NB4 (cell line): ENCODE measurements around the gene KCTD19.

Experiments
- DNase-seq: peaks from one replicate; pipeline ENCODE4 v3.0.0; 2010; ENCODE audit warnings: low read depth
- H3K4me3 ChIP-seq: one replicate; pipeline ENCODE4 v1.5.1; 2011; ENCODE audit warnings: mild to moderate bottlenecking, low read depth, low read length, moderate library complexity
- CTCF ChIP-seq: IDR thresholded peaks from one replicate; pipeline ENCODE4 v1.5.1; 2012; ENCODE audit warnings: low read depth, low read length
- MYC ChIP-seq: IDR thresholded peaks from 2 replicates; pipeline ENCODE4 v1.6.1; 2011; ENCODE audit warnings: low read depth, low read length
- POLR2A ChIP-seq: IDR thresholded peaks from 2 replicates; pipeline ENCODE4 v1.6.1; 2011; ENCODE audit warnings: mild to moderate bottlenecking; ENCODE audit not compliant: insufficient read length; ENCODE audit errors: extremely low read depth
- TF ChIP-seq, protein P1 (sequence below): IDR thresholded peaks from 2 replicates; pipeline ENCODE4 v1.6.1; 2011; ENCODE audit warnings: low read depth, low read length

Gene KCTD19

DNA sequence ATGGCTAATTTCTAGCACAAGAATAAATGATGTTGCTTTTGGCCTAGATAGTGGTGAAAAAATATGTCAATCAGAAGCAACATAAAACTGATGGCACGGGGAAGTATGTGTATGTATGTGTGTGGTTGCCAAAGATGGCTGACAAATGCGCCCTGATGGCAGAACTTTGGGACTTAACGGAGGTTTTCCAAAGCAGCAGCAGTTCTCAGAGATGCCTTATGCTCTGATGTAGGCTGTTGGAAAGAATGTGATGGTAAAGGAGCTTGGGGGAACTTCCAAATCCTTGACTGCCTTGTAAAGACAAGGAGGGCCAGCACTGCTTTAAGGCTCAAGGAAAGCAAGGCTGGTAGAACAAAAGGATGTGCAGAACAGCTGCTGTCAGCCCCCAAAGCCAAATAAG lies 16.0 kb downstream of the KCTD19 start:
- H3K4me3 ChIP-seq: no peak overlapping the region
- TF ChIP-seq POLR2A: no peak
- TF ChIP-seq, protein P1, sequence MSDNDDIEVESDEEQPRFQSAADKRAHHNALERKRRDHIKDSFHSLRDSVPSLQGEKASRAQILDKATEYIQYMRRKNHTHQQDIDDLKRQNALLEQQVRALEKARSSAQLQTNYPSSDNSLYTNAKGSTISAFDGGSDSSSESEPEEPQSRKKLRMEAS: no peak
- TF ChIP-seq MYC: no peak
- TF ChIP-seq CTCF: no peak
- no peak for DNase-seq

DNA sequence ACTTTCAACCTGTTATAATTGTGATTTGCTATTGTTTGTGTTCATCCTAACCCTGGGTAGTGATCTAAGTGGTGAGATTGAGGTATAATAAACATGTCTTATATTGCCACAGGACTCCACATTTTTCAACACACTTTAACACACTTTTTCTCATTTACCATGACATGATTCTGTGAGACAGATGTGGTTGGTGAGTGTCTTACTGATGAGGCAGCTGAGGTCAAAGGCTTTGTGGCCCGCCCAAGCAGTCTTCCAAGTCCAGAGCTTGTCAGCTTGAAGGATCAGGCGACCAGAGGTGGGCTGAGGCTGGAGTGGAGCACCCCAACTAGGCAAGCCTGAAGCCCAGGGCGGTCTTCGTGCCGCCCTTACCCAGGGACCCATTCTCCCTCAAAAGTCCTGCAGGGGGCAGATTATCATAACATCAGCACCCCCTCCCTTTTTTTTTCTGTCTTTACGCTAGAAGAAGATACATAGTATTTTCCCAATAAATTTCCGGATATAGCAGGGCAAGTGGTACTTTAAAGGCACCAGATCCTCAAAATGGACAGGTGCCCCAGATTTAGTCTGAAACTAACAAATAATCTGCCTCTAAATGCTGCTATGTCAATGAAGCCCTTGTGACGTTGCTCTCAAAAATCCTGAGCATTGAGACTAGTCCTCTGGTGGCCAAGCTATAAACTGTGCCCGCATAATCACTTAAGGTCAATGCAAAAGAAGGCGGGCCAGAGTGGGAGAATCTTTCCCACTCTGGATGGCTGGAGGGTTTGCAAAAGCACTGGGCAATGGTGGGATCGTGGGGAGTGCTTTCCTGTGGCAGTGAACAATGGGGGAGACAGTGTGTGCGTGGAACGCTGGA lies 21.1 kb downstream of the KCTD19 start:
- no peak overlapping the region for H3K4me3 ChIP-seq
- TF ChIP-seq MYC: no peak
- TF ChIP-seq, protein P1: no peak
- TF ChIP-seq POLR2A: no peak
- no peak for TF ChIP-seq CTCF
- DNase-seq: no peak

DNA sequence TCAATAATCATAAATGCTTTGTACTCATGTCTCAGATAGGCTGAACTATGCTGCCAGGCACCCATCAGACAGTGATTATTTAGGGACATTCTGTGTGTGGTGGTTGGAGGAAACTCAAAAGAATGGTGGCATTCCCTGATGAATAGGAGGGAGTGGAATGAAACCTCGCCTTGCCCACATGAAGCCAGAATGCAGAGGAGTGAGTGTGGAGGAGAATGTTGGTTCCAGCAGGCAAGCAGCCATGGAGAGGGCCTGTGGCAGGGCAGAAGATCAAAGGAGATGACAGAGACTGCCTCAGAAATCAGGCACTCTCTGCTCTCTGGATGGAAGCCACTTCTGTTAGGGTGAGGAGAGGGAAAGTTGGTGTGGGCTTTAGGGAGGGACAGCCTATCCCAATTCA lies 22.5 kb downstream of the KCTD19 start:
- no peak for TF ChIP-seq CTCF
- TF ChIP-seq, protein P1: no peak
- no peak for TF ChIP-seq MYC
- TF ChIP-seq POLR2A: no peak
- no peak for DNase-seq
- H3K4me3 ChIP-seq: no peak overlapping the region

- H3K4me3 ChIP-seq: no peak overlapping the region
- TF ChIP-seq CTCF: peak; percentile 2
- TF ChIP-seq, protein P1: no peak
- DNase-seq: no peak
Observed at GRCh38 chr16:67302970-67303369, 23.6 kb downstream of the KCTD19 start.

- no peak for DNase-seq
- TF ChIP-seq, protein P1: no peak
- TF ChIP-seq MYC (no peak), CTCF (no peak), POLR2A (no peak)
- no peak overlapping the region for H3K4me3 ChIP-seq
Observed at GRCh38 chr16:67302076-67302475, 24.5 kb downstream of the KCTD19 start.
